GM21423 (cell line): Measurements from ENCODE around the gene RILPL1.
"Not testable (repeated sequence)": the region's sequence is repeated elsewhere in the genome, so short reads cannot be mapped to it uniquely, and the experiment has no call there.

Experiments used
- ATAC-seq: cut with Tn5 transposase; IDR thresholded peaks from one replicate; pipeline ENCODE4 v1.9.1; 2021; ENCODE audit warnings: mild to moderate bottlenecking, moderate library complexity; ENCODE audit not compliant: unreplicated experiment

Gene RILPL1

GRCh38 chr12:123533672-123534643 is at the start of gene RILPL1:
Gene RILPL1, minus strand, starts transcription at chr12:123533719. Its CDS starts 237 bp downstream, at chr12:123533482.
- ATAC-seq = peak; percentile 48

DNA sequence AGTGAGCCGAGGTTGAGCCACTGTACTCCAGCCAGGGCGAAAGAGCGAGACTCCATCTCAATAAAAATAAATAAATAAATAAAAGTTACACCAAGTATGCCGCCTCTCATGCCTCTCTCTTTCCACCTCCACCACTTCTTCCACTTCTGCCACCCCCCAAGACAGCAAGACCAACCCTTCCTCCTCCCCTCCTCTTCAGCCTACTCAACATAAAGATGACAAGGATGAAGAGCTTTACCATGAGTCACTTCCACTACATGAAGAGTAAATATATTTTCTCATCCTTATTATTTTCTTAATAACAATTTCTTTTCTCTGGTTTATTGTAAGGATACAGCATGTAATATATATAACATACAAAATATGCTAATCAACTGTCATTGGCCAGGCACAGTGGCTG is 47.3 kb upstream of the RILPL1 start:
- ATAC-seq = no peak

- not testable (repeated sequence) for ATAC-seq
Measured at GRCh38 chr12:123578829-123579228, 45.3 kb upstream of the RILPL1 start.

DNA sequence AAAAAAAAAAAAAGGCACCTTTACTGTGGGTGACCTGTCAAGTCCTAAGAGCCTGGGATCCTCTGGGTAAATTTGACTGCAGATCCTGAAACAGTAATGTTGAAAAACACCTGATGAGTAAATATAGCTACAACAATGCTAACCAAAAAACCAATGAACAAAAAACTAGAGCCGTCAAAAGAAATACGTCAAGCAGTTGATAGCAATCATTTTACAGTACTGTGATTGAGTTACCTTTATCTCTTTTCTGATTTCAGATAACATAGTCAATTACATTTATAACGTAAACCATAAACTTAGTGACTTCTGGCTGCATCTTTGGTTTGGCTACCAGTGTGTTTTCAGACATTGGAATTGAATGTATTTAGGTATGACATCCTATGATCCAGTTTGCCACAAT is 44.7 kb upstream of the RILPL1 start:
- no peak for ATAC-seq

DNA sequence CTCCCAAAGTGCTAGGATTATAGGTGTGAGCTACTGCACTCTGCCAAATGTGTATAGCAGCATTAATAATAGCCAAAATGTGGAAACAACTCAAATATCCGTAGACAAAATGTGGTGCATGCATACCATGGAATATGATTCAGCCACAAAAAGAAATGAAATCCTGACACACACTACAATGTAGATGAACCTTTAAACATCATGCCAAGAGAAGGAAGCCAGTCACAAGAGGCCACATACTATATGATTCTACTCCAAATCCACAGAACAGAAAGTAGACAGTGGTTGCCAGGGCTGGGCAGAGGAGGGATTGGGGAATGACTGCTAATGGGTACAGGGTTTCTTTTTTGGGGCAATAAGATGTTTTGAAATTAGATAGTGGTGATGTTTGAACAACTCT is 43.1 kb upstream of the RILPL1 start:
- ATAC-seq = no peak

DNA sequence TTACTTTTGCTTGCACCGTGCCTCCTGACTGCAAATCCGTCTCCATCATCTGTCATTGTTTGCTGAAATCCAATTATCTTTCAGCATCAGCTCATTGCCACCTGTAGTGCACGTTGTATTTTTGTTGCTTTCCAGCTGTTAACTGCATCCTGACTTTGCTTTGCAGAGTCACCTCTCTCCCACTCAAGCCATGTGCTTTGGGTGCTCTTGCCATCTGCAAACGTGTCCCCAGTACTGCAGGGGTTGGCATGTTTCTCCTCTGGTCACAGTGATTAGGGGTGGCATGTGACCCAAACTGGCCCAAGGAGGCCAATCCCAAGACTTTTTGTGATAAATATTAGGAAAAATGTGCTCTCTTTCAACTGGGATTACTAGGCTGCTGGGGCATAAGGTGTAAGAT is 40.4 kb upstream of the RILPL1 start:
- no peak for ATAC-seq

- ATAC-seq = no peak
Measured at GRCh38 chr12:123572391-123572790, 38.9 kb upstream of the RILPL1 start.

DNA sequence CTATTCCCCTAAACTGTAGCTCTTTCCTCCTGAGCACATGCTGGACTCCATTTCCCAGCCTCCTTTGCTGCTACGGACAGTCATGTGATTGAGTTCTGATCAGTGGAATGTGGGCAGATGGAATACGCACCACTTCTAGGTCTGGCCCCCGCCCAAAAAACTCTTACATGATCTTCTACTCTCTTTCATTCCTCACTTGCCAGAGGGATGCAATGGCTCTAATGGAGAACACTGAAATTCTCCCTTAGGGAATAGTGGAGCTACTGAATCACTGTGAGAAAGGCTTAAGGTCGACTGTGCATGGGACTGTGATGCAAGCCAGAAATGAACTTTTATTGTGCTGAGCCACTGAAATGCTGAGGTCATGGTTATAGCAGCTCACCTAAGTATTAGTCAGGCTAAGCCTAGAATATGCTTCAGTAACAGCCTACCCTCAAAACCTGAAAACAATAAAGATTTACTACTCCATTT is 37.9 kb upstream of the RILPL1 start:
- no peak for ATAC-seq

DNA sequence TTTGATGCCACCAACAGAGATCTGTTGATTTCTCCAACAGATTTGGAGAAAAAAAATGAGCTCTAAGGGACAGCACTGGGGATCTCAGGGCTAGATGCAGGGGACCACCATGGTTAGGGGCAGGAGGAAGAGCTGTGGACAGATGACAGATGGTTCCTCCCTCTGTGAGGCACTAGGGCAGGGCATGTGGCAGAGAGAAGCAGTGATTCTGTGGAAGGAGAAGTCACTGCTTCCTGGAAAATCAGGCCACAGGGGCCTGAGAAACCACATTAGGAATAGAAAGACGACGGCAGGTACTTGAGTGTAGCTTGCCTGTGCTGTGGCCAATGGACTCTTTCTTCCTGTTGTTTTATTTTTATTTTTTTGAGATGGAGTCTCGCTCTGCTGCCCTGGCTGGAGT is 25.9 kb upstream of the RILPL1 start:
- ATAC-seq = no peak

DNA sequence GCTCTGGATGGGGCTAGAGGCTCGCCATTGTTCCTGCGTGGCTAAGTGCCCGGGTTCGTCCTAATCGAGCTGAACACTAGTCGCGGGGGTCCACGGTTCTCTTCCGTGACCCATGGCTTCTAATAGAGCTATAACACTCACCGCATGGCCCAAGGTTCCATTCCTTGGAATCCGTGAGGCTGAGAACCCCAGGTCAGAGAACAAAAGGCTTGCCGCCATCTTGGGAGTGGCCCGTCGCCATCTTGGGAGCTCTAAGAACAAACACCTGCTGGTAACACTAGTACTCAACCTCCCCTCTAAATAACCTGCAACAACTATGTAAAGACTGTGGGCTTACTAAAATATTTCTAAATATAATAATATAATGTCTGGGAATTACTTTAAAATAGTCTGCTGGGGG is 25.0 kb upstream of the RILPL1 start:
- ATAC-seq = not testable (repeated sequence)

- ATAC-seq = not testable (repeated sequence)
Measured at GRCh38 chr12:123554843-123555242, 21.3 kb upstream of the RILPL1 start.

DNA sequence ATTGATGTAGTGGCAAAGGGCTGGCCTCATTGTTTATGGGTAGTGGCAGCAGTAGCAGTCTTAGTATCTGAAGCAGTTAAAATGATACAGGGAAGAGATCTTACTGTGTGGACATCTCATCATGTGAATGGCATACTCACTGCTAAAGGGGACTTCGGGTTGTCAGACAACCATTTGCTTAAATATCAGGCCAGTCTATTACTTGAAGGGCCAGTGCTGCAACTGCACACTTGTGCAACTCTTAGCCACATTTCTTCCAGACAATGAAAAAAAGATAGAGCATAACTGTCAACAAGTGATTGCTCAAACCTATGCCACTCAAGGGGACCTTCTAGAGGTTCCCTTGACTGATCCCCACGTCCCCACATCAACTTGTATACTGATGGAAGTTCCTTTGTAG is 20.6 kb upstream of the RILPL1 start:
- not testable (repeated sequence) for ATAC-seq

DNA sequence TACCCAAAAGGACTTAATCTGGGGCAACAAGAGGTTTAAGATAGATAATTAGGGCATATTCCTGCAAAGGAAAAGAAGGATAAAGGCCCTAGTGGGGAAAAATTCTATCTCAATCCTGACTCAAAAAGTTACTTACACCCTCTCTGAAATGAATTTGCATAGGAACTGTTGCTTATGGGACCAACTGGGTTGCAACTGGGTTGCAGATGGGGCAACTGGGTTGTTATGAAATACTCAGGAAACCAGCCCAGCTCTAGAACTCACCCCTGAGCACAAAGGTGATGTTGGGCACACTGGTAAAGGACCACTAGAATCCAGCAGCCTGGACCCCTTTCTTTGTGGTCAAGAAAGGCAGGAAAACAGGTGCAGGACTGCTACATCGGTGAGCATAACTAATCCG is 17.2 kb upstream of the RILPL1 start:
- ATAC-seq = no peak

- ATAC-seq = no peak
Measured at GRCh38 chr12:123548107-123548506, 14.6 kb upstream of the RILPL1 start.

GRCh38 chr12:123546281-123546680 is 12.8 kb upstream of the RILPL1 start:
- no peak for ATAC-seq

DNA sequence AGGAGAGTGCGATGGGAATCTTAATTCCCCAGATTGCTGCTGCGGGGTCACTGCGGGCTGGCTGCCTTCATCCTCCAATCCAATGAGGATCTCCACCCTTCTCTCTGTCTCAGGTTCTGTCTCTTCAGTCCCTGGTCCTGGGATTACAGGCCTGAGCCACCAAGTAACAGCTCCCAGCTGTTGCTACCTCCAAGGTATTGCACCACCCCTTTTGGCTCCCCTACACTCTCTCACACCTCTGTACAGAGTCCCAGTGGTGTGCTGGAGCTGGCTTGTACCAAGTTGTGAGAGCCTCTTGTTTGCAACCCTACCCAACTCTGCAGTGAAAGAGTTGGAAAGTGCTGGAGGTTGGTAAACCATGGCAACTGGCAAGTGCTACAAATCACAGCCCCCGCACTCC is 10.0 kb upstream of the RILPL1 start:
- ATAC-seq = no peak

DNA sequence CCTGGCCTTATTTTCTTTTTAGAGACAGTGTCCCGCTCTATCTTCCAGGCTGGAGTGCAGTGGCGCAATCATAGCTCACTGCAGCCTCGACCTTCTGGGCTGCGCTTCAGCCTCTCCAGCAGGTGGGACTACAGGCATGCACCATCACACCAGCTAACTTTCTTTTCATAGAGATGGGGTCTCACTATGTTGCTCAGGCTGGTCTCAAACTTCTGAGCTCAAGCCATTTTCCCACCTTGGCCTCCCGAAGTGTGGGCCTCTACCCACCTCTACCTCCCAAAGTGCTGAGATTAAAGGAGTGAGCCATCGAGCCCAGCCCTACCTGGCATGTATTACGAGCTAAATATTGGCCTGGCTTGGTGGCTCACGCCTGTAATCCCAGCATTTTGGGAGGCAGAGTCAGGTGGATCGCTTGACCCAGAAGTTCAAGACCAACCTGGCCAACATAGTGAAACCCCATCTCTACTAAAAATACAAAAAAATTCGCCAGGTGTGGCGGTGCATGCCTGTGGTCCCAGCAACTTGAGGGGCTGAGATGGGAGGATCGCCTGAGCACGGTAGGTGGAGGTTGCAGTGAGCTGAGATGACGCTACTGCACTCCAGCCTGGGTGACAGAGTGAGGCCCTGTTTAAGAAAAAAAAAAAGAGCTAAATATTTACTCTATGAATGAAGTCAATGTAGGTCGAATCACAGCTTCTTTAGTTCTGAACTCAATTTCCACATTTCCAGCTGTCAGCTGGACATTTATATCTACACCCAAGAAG is 7.6 kb upstream of the RILPL1 start:
- no peak for ATAC-seq

GRCh38 chr12:123535952-123536351 is 2.4 kb upstream of the RILPL1 start:
- not testable (repeated sequence) for ATAC-seq

- ATAC-seq = peak; percentile 17
Measured at GRCh38 chr12:123532808-123533649, 490 bp downstream of the RILPL1 start.

DNA sequence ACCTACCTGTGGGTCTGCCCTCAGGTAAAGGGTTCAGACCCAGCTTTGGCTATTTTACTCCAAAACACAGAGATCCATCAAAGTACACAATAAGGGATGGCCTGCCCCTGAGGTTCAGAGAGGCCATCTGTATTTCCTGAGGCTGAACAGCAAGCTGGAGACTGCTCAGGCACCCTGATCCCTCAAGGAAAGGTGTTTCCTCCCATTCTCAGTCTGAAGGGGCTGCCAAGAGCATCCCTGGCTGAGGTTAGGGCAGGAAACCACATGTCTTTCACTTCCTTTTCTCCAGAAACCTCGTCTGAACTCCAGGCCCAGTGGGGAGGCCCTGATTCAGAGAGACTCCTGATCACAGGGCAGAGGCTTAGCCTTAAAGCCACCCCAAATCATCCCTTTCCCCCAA is 1.5 kb downstream of the RILPL1 start:
- ATAC-seq = no peak

GRCh38 chr12:123531091-123531490 is 2.4 kb downstream of the RILPL1 start:
- no peak for ATAC-seq
